Activated T-helper 1 cell treated with anti-CD3 and anti-CD28 coated beads, Interleukin-2, amount 50 U/mL, for 16 hours (primary cell): ENCODE results near the gene NPM3.

Source experiments
- DNase-seq, 2 donors: peaks; one replicate each; pipeline ENCODE4 v3.0.0-alpha.2; 2020; ENCODE audit warnings: low read depth in 1 of 2, low spot score in 1 of 2

Gene NPM3

GRCh38 chr10:101782811-101783735 lies at the start of gene NPM3:
Gene NPM3, minus strand, starts transcription at chr10:101783446. Its CDS starts 56 bp downstream, at chr10:101783390.
- DNase-seq, result peak; percentile 55 to 69

GRCh38 chr10:101832325-101832771 lies 49.1 kb upstream of the NPM3 start:
- no peak for DNase-seq

- no peak for DNase-seq
Observed at GRCh38 chr10:101831169-101831811, 48.0 kb upstream of the NPM3 start.

GRCh38 chr10:101830322-101831168 lies 47.3 kb upstream of the NPM3 start:
- DNase-seq, result peak; percentile 82 to 92

GRCh38 chr10:101829561-101830315 lies 46.5 kb upstream of the NPM3 start:
- peak; percentile 25 to 49 for DNase-seq

GRCh38 chr10:101828766-101829551 lies 45.7 kb upstream of the NPM3 start:
- no peak for DNase-seq

- no peak for DNase-seq
Observed at GRCh38 chr10:101827919-101828600, 44.8 kb upstream of the NPM3 start.

- DNase-seq, result no peak
Observed at GRCh38 chr10:101826852-101827434, 43.7 kb upstream of the NPM3 start.

- DNase-seq, result no peak
Observed at GRCh38 chr10:101824736-101825135, 41.5 kb upstream of the NPM3 start.

DNA sequence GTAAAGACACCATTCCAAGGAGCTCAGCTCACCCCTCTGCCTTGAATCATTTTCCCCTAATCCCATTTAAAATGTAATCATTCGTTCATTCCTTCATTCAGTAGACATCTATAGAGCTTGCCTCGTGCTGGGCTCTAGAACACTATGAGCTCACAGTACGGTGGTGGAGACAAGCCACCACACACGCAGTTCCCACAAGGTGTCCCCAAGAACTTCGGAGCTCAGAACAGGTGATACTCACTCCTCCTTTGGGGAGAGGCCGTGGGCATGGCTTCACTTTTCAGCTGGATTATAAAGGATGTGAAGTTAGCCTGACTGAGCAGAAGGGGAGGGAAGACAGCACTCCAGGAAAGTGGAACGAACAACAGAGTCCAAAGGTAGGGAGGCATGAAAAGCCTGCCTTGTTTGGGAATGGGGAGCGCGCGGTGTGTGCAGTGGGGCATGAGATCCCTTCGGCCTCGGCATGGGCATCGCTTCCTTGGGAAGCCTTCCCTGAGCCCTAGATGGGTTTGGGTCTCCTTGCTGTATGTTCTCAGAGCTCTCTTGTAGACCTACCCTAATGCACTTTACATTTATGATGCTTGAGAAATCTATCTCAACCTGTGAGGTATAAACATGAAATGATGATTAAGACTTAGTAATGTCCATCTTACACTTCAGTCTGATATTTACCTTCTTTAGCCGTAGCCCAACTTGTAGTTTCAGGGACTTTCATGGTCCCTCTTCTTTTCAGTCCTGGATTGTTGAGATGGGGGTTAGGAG lies 35.8 kb upstream of the NPM3 start:
- DNase-seq, result no peak

DNA sequence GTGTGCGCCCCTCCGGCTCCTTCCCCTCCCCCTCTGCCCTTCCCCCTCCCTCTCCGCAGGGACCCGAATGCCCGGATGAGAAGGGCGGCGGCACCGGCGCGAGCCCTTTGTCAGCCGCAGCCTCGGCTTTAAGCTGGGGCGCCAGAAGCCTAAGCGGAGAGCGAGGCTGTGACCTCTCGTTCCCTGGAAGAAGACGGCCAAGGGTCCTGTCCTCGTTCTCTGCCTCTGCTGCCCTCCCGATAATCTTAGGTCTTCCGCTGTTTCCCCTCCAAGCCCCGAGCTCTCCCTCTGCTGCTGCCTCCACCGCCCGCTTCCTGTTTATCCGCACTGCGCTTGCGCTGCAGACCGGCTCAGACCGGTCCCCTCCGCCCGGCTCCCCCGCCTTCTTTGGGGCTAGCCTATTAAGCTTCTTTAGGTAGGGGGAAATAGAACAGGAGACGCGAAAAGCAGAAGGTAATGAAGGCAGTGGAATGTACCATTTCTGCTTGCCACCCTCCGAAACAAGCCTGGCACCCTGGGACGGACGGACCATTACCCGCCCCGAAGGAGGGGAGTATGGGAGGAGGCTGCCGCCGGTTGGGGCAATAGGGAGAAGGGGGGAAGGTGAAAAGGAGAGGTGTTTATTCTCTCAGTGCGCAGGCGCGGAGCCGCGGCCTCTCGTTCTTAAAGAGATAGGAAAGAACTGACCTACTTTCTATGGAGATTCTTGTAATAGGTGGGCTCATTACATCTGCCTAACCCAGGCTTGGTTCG lies 35.0 kb upstream of the NPM3 start, which contains the start of gene OGA:
OGA (minus strand) TSS at position 326 of the 753 bp plus-strand sequence. CDS start 422 bp downstream, outside the sequence.
- peak; percentile 95 to 97 for DNase-seq

GRCh38 chr10:101817337-101818118 lies 34.3 kb upstream of the NPM3 start:
- no peak for DNase-seq

- DNase-seq, result no peak
Observed at GRCh38 chr10:101816913-101817336, 33.7 kb upstream of the NPM3 start.

DNA sequence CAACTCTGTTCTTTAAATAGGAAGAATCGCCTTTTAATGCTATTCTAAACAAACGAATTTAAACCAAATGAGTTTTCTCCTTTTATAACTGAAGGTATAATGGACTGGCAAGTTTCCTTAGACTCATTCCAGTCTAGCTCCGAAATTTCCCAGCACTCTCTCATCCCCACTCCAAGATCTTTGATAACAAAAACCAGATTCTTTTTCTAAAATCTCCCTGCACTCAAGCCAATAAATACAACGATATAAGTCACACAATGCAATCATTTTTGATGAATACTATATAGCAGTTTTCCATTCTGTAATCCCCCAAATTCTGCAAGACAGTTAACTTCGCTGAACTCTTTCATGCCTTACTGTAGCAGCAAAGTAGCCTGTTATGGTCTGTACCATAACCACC lies 33.1 kb upstream of the NPM3 start:
- DNase-seq, result no peak

DNA sequence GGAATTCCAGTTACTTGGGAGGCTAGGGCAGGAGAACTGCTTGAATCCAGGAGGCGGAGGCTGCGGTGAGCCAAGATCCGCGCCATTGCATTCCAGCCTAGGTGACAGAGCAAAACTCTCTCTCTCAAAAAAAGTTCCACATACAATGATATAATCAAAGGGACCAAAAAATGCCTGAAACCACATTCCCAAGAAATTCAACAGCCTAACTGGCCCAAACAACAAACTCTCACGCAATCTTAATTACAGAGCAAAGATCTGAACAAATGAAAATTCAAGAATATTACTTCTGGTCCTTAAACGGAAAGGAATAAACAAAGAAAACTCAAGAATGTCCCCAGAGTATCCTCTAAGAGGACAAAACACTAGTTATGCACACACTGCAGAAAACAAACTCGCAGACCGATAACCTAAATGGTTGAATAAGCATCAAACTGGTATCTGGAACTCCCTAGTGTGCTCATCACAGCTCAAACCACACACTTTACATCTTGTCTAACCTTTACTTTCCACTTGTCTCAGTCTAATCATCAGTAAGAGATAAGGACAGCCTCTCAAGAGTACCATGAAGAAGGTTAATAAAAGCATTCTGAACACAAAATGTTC lies 31.3 kb upstream of the NPM3 start:
- DNase-seq, result no peak

DNA sequence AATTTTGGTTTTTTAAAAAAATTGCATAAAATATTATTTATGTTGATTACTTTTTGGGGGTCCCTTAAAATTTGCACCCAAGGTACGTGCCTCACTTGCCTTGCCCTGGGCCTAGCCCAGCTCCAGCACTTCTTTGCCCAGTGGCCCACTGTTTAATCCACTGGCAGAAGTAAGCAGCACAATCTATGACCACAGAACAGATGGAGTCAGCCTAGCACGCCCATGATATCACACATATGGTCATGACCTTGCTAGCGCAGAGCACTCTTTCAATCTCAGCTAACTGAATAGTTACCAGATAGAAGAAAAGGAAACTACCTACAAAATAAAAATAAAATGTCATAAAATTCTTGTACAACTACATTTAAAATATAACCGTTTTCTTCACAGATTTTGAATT lies 29.4 kb upstream of the NPM3 start:
- DNase-seq, result no peak
